Natural killer cell (primary cell): ENCODE data around the gene TRIM61. TPM values are rescaled to one million over a fixed set of nuclear protein-coding genes. Genes with fewer than 3 reads are reported as not detected.
"Not testable (repeated sequence)": the region's sequence is repeated elsewhere in the genome, so short reads cannot be mapped to it uniquely, and the experiment has no call there.

Experiments used
- ATAC-seq, 3 donors: fragments of 150-1000 bp in 2 of 3; fragments of 200-7000 bp in 1 of 3; cut with Tn5 transposase; 1 replicate in 1 of 3; 2 replicates in 2 of 3; pipeline ENCODE4 v1.10.0; 2021; ENCODE audit warnings: mild to moderate bottlenecking in 2 of 3, moderate library complexity in 2 of 3
- DNase-seq, 2 donors: peaks; one replicate each; pipeline versions ENCODE4 v3.0.0 to v3.0.0-alpha.2; 2013 to 2021; ENCODE audit warnings: mixed read lengths in 1 of 2
- H3K27ac ChIP-seq: one replicate; pipeline ENCODE4 v1.5.1; 2013; ENCODE audit warnings: mild to moderate bottlenecking, low read length
- H3K27me3 ChIP-seq: one replicate; pipeline ENCODE4 v1.6.1; 2013; ENCODE audit warnings: low read length; ENCODE audit not compliant: control insufficient read depth, insufficient read depth
- H3K36me3 ChIP-seq: one replicate; pipeline ENCODE4 v1.6.1; 2013; ENCODE audit warnings: low read length; ENCODE audit not compliant: control insufficient read depth, insufficient read depth
- H3K4me1 ChIP-seq: one replicate; pipeline ENCODE4 v1.6.1; 2013; ENCODE audit warnings: low read length; ENCODE audit not compliant: control insufficient read depth, insufficient read depth
- H3K4me3 ChIP-seq: one replicate; pipeline ENCODE4 v1.5.1; 2013; ENCODE audit warnings: low read length
- H3K9me3 ChIP-seq: one replicate; pipeline ENCODE4 v1.6.1; 2013; ENCODE audit warnings: low read length; ENCODE audit not compliant: control insufficient read depth, insufficient read depth
- H3K27ac Mint-ChIP-seq, 2 donors: one replicate each; pipeline ENCODE4 v1.8.0; 2022; ENCODE audit warnings: mild to moderate bottlenecking in 2 of 2, mixed read lengths in 2 of 2, moderate library complexity in 1 of 2
- H3K27me3 Mint-ChIP-seq, 2 donors: one replicate each; pipeline ENCODE4 v1.8.0; 2022; ENCODE audit warnings: low read depth in 2 of 2, mixed read lengths in 2 of 2
- H3K36me3 Mint-ChIP-seq: one replicate; pipeline ENCODE4 v1.8.0; 2022; ENCODE audit warnings: mixed read lengths
- H3K4me1 Mint-ChIP-seq, 2 donors: one replicate each; pipeline ENCODE4 v1.8.0; 2022; ENCODE audit warnings: mixed read lengths in 2 of 2
- H3K4me3 Mint-ChIP-seq: one replicate; pipeline ENCODE4 v1.8.0; 2022; ENCODE audit warnings: mild to moderate bottlenecking, moderate library complexity, mixed read lengths
- H3K9me3 Mint-ChIP-seq, 2 donors: one replicate each; pipeline ENCODE4 v1.8.0; 2022; ENCODE audit warnings: mixed read lengths in 2 of 2
- WGBS: methylation state at CpG from one replicate; pipeline ENCODE4 v1.1.7; 2013; ENCODE audit warnings: missing lambda C conversion rate; ENCODE audit not compliant: insufficient coverage; 5-methylcytosine and 5-hydroxymethylcytosine counted together
- intact Hi-C: fragments of 100-400 bp; cut with micrococcal nuclease; formaldehyde crosslinking; loops from one replicate; pipeline ENCODE4 v1.14.2; 2022
- total RNA-seq, 4 donors: library from RNA; stranded (reverse); fragments of 120-200 nt in 1 of 4; gene quantifications; one replicate each; pipeline versions ENCODE4 v1.2.3 to v1.2.4, GENCODE V29; 2013 to 2022
- TF ChIP-seq, protein P1 (sequence below): fragments of 200-600 bp; IDR thresholded peaks from one replicate; pipeline ENCODE4 v1.8.0; 2022; ENCODE audit warnings: antibody characterized with exemption

Gene TRIM61
- total RNA-seq, 3 donors from 2014 or later (not counting 1 experiment from before 2014, with no cell fraction given) = 1.1 to 2.0 (median 1.2) TPM

DNA sequence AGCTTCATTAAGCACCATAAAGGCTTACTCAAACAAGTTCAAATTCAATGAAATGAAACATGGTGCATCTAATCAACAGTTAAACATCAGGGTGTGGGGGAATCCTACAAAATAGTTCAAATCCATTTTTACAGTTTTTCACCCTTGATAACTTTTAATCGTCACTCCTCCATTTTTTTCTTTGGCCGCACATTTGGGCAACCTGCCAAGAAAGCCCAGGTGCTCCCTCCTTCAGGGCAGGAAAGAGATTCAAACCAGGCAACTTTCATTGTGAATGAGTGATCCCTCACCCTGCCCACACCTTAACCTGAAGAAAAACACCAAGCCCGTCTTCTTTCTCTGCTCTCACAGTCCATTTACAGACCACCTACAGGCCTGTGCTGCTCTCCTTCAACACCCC is 24.9 kb downstream of the TRIM61 start:
- peaks cover 22 to 59% of the 10 kb centered on the region in 2 donors for H3K27me3 Mint-ChIP-seq
- H3K9me3 Mint-ChIP-seq = peaks cover 0 to 4% of the 10 kb centered on the region in 2 donors
- no peak for ATAC-seq
- TF ChIP-seq, protein P1, sequence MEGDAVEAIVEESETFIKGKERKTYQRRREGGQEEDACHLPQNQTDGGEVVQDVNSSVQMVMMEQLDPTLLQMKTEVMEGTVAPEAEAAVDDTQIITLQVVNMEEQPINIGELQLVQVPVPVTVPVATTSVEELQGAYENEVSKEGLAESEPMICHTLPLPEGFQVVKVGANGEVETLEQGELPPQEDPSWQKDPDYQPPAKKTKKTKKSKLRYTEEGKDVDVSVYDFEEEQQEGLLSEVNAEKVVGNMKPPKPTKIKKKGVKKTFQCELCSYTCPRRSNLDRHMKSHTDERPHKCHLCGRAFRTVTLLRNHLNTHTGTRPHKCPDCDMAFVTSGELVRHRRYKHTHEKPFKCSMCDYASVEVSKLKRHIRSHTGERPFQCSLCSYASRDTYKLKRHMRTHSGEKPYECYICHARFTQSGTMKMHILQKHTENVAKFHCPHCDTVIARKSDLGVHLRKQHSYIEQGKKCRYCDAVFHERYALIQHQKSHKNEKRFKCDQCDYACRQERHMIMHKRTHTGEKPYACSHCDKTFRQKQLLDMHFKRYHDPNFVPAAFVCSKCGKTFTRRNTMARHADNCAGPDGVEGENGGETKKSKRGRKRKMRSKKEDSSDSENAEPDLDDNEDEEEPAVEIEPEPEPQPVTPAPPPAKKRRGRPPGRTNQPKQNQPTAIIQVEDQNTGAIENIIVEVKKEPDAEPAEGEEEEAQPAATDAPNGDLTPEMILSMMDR = no peak
- intact Hi-C loops = no loop called here
- Histone ChIP-seq H3K4me1 (peaks cover 15% of the 10 kb centered on the region), H3K4me3 (no peak overlapping the region), H3K36me3 (no peaks in the 10 kb centered on the region), H3K9me3 (no peaks in the 10 kb centered on the region), H3K27ac (no peak overlapping the region), H3K27me3 (no peaks in the 10 kb centered on the region)
- no peak overlapping the region for H3K27ac Mint-ChIP-seq
- no peak overlapping the region for H3K4me3 Mint-ChIP-seq
- peaks cover 7% of the 10 kb centered on the region for H3K36me3 Mint-ChIP-seq
- no peak for DNase-seq
- 91% methylated on average over 3 of the region's 3 CpGs for WGBS
- peaks cover 12 to 14% of the 10 kb centered on the region in 2 donors for H3K4me1 Mint-ChIP-seq

DNA sequence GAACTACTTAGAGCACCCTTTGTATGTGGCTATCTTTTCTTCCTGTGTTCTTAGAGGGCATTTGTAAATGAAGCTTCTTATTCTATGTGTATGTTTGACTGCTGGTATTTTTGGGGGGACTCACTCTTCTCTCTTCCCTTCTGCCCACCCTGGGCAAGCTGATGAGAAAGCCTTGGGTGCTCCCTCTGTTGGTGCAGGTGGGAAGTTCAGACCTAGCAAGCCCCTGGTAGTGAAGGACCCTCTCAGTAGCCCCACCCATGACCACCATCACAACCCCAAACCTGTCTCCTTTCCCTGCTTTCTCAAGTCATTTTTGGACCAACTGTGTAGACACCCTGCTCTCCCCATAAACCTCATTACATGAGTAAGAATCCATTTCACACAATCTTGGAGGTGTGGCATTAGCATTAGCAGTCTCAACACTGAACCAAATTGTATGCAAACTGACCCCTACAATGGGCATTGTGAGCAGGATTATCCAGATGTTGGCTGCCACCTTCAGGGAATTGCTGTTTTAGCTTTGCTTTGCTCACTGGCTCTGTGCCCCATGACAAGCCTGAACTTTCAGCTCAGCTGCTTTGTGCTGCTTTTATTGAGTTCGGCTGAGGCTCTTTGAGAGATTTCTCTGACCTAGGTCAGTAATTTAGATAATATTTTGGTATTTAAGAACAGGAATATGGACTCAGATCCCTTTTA is 27.9 kb downstream of the TRIM61 start:
- Histone ChIP-seq H3K4me1 (no peaks in the 10 kb centered on the region), H3K36me3 (no peaks in the 10 kb centered on the region), H3K27ac (no peak overlapping the region), H3K4me3 (no peak overlapping the region), H3K27me3 (no peaks in the 10 kb centered on the region), H3K9me3 (no peaks in the 10 kb centered on the region)
- Mint-ChIP-seq H3K9me3 (no peaks in the 10 kb centered on the region), H3K27ac (no peak overlapping the region), H3K4me1 (no peaks in the 10 kb centered on the region), H3K36me3 (no peaks in the 10 kb centered on the region), H3K4me3 (no peak overlapping the region), H3K27me3 (peaks cover 27 to 68% of the 10 kb centered on the region in 2 donors)
- intact Hi-C loops = no loop called here
- 86% methylated on average over 1 of the region's 1 CpG for WGBS
- no peak for ATAC-seq
- DNase-seq = no peak
- TF ChIP-seq, protein P1 = no peak

DNA sequence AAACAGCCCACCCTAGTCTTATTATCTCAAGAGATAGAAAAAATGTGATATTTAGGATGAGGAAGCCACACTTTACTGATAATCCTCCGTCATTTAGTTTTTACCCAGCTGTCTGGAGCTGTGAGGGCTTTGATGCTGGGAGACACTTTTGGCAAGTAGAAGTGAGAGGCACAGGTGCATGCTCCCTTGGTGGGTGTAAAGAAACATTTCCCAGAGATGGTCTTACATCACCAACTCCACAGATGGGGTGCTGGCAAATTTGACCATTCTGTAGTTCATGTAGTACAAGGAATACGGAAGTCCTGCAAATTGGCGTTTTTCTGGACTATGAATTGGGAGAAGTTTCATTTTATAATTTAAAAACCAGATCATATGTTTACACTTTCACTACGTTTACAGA is 28.5 kb downstream of the TRIM61 start:
- no peak overlapping the region for H3K27ac Mint-ChIP-seq
- no peaks in the 10 kb centered on the region for H3K36me3 Mint-ChIP-seq
- Histone ChIP-seq H3K4me1 (no peaks in the 10 kb centered on the region), H3K4me3 (no peak overlapping the region), H3K27ac (no peak overlapping the region), H3K9me3 (no peaks in the 10 kb centered on the region), H3K27me3 (no peaks in the 10 kb centered on the region), H3K36me3 (no peaks in the 10 kb centered on the region)
- no peaks in the 10 kb centered on the region for H3K9me3 Mint-ChIP-seq
- DNase-seq = no peak
- intact Hi-C loops = no loop called here
- no peaks in the 10 kb centered on the region for H3K4me1 Mint-ChIP-seq
- no peak for ATAC-seq
- H3K4me3 Mint-ChIP-seq = no peak overlapping the region
- peaks cover 27 to 68% of the 10 kb centered on the region in 2 donors for H3K27me3 Mint-ChIP-seq
- 100% methylated on average over 1 of the region's 4 CpGs for WGBS
- TF ChIP-seq, protein P1 = no peak

DNA sequence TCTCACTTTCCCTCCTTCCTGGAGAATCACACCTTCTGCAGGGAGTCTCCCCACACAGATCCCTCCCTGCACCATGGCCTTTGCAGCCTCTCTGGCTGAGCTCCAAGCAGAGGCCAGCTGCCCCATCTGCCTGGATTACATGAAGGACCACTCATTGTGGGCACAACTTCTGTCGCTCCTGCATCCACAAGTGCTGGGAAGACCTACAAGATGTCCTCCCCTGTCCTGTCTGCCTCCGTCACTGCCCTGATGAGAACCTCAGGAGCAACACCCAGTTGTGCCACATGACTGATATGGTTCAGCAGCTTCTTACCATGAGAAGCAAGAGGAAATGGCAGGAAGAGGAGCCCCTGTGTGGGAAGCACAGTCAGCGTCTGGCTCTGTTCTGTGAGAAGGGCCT is 29.5 kb downstream of the TRIM61 start:
- DNase-seq, H3K27me3 ChIP-seq, H3K27ac ChIP-seq, intact Hi-C loops, H3K27ac Mint-ChIP-seq, H3K9me3 Mint-ChIP-seq, H3K4me1 ChIP-seq, H3K4me1 Mint-ChIP-seq, H3K36me3 Mint-ChIP-seq, H3K36me3 ChIP-seq, ATAC-seq, H3K4me3 Mint-ChIP-seq, H3K9me3 ChIP-seq, H3K4me3 ChIP-seq: not testable (repeated sequence)
- H3K27me3 Mint-ChIP-seq = peaks cover 27 to 67% of the 10 kb centered on the region in 2 donors
- WGBS = 69% methylated on average over 3 of the region's 3 CpGs
